ENCODE measurements around the gene RREB1.
"Not testable (repeated sequence)": the region's sequence is repeated elsewhere in the genome, so short reads cannot be mapped to it uniquely, and the experiment has no call there.

The RREB1 gene

GRCh38 chr6:7155871-7156579, 48.3 kb downstream of the RREB1 start:
- WGBS (ENCODE audit: insufficient coverage) = 74% methylated on average over 2 of the region's 7 CpGs
- DNase-seq = no peak
- H3K27me3 ChIP-seq (replicated peaks in 2 of 5; ENCODE audit: control insufficient read depth in 4 of 5, insufficient read depth in 5 of 5, low read length in 4 of 5) = no peaks in the 10 kb centered on the region

GRCh38 chr6:7156643-7157278, 49.0 kb downstream of the RREB1 start:
- Histone ChIP-seq H3K27ac (ENCODE audit: insufficient read depth in 1 of 2, low read depth in 1 of 2, low read length in 2 of 2, poor library complexity in 1 of 2, severe bottlenecking in 2 of 2) (peak overlapping the region; percentile 52 to 78), H3K4me3 (ENCODE audit: control insufficient read depth in 1 of 7, extremely low read depth in 1 of 7, insufficient read depth in 4 of 7, low read depth in 2 of 7, low read length in 6 of 7) (no peak overlapping the region), H3K36me3 (ENCODE audit: control insufficient read depth in 4 of 4, insufficient read depth in 4 of 4, low read length in 3 of 4) (peaks cover 0 to 38% (median 4%) of the 10 kb centered on the region in 4 experiments), H3K9me3 (ENCODE audit: control extremely low read depth in 1 of 5, control insufficient read depth in 4 of 5, insufficient read depth in 2 of 5, low read depth in 1 of 5, low read length in 4 of 5) (no peaks in the 10 kb centered on the region), H3K27me3 (replicated peaks in 2 of 5; ENCODE audit: control insufficient read depth in 4 of 5, insufficient read depth in 5 of 5, low read length in 4 of 5) (no peaks in the 10 kb centered on the region), H3K4me1 (ENCODE audit: control extremely low read depth in 1 of 4, control insufficient read depth in 4 of 4, insufficient read depth in 4 of 4, low read length in 3 of 4) (peaks cover 12 to 89% (median 40%) of the 10 kb centered on the region in 4 experiments)
- ChIA-PET CTCF (interaction anchor here (1.0 to 2.8 kb wide), 4 partner anchors 10 to 61 kb away, joined by 3 to 8 read pairs (median 3); no protein-coding TSS in a partner anchor), POLR2A (no interaction called here)
- DNase-seq = no peak
- 86% methylated on average over 5 of the region's 11 CpGs for WGBS (ENCODE audit: insufficient coverage)

More at GRCh38 chr6:7155871-7156579, 48.3 kb downstream of the RREB1 start:
- peak overlapping the region; percentile 78 to 87 for H3K27ac ChIP-seq (ENCODE audit: insufficient read depth in 1 of 2, low read depth in 1 of 2, low read length in 2 of 2, poor library complexity in 1 of 2, severe bottlenecking in 2 of 2)
- peak overlapping the region in 1 of 7 experiments; percentile 33 for H3K4me3 ChIP-seq (ENCODE audit: control insufficient read depth in 1 of 7, extremely low read depth in 1 of 7, insufficient read depth in 4 of 7, low read depth in 2 of 7, low read length in 6 of 7)
- H3K4me1 ChIP-seq (ENCODE audit: control extremely low read depth in 1 of 4, control insufficient read depth in 4 of 4, insufficient read depth in 4 of 4, low read length in 3 of 4) = peaks cover 15 to 89% (median 45%) of the 10 kb centered on the region in 4 experiments
- no peaks in the 10 kb centered on the region for H3K9me3 ChIP-seq (ENCODE audit: control extremely low read depth in 1 of 5, control insufficient read depth in 4 of 5, insufficient read depth in 2 of 5, low read depth in 1 of 5, low read length in 4 of 5)
- peaks cover 0 to 35% (median 3%) of the 10 kb centered on the region in 4 experiments for H3K36me3 ChIP-seq (ENCODE audit: control insufficient read depth in 4 of 4, insufficient read depth in 4 of 4, low read length in 3 of 4)
- ChIA-PET CTCF (interaction anchor here (0.9 to 2.8 kb wide), 7 partner anchors 9 to 87 kb away, joined by 3 to 8 read pairs (median 3); no protein-coding TSS in a partner anchor), POLR2A (no interaction called here)

DNA sequence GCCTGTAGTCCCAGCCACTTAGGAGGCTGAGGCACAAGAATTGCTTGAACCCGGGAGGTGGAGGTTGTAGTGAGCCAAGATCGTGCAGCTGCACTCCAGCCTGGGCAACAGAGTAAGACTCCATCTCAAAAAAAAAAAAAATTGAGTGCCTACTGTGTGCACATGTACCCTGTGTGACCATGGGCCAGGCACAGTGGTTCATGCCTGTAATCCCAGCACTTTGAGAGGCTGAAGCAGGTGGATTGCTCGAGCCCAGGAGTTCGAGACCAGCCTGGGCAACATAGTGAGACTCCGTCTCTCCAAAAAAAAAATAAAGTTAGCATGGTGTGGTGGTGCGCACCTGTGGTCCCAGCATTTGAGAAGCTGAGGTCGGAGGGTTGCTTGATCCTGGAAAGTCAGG, 49.5 kb downstream of the RREB1 start:
- peaks cover 0 to 43% (median 4%) of the 10 kb centered on the region in 4 experiments for H3K36me3 ChIP-seq (ENCODE audit: control insufficient read depth in 4 of 4, insufficient read depth in 4 of 4, low read length in 3 of 4)
- CTCF ChIA-PET = interaction anchor here (1.3 to 2.8 kb wide), 2 partner anchors 10 to 11 kb away, joined by 3 to 8 read pairs; no protein-coding TSS in a partner anchor
- 91% methylated on average over 7 of the region's 7 CpGs for WGBS (ENCODE audit: insufficient coverage)
- H3K27me3 ChIP-seq (replicated peaks in 2 of 5; ENCODE audit: control insufficient read depth in 4 of 5, insufficient read depth in 5 of 5, low read length in 4 of 5); DNase-seq; H3K27ac ChIP-seq (ENCODE audit: insufficient read depth in 1 of 2, low read depth in 1 of 2, low read length in 2 of 2, poor library complexity in 1 of 2, severe bottlenecking in 2 of 2); H3K9me3 ChIP-seq (ENCODE audit: control extremely low read depth in 1 of 5, control insufficient read depth in 4 of 5, insufficient read depth in 2 of 5, low read depth in 1 of 5, low read length in 4 of 5); H3K4me3 ChIP-seq (ENCODE audit: control insufficient read depth in 1 of 7, extremely low read depth in 1 of 7, insufficient read depth in 4 of 7, low read depth in 2 of 7, low read length in 6 of 7); POLR2A ChIA-PET: not testable (repeated sequence)
- H3K4me1 ChIP-seq (ENCODE audit: control extremely low read depth in 1 of 4, control insufficient read depth in 4 of 4, insufficient read depth in 4 of 4, low read length in 3 of 4) = peaks cover 12 to 88% (median 39%) of the 10 kb centered on the region in 4 experiments

DNA sequence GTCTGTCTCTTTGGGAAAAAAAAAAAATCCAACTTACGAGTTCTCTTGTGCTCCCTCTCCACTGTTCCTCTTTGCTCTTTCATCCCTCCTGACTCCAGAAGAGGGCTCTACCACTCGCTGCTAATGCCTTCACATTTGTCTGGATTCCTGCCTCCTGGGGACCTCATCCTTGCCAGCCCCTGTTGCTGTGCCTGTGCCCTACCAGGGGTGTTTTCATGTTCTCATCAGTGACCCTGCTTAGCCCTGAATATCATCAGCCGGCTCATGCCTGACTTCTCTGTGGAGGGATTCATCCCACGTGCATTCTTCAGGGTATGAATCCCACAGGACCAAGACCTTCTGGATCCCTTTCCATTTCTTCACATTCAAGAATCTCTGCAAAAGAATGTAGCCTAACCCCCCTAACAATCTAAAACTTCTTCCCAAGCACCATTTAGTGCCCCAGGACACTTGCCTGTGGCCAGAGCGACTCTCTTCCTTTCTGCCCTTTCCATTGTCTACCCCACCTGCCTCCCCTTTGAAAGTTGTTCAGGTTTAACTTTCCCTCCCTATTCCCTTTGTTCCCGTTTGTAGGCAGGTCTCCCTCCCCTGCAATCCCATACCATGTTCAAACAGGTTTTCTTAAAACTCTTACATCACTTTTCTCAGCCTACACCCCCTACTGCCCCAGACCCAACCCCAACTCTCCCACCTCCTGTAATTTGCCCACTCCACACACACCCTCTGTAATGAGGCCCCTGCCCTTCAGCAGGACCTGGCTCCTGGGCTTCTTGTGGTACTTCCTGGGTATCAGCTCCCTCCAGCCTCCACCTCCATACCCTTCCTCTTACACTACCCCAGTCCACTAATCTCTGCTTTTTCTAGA, 50.2 kb downstream of the RREB1 start:
- DNase-seq = no peak
- POLR2A ChIA-PET = no interaction called here
- Histone ChIP-seq H3K27ac (ENCODE audit: insufficient read depth in 1 of 2, low read depth in 1 of 2, low read length in 2 of 2, poor library complexity in 1 of 2, severe bottlenecking in 2 of 2) (no peak overlapping the region), H3K4me1 (ENCODE audit: control extremely low read depth in 1 of 4, control insufficient read depth in 4 of 4, insufficient read depth in 4 of 4, low read length in 3 of 4) (peaks cover 12 to 88% (median 37%) of the 10 kb centered on the region in 4 experiments), H3K9me3 (ENCODE audit: control extremely low read depth in 1 of 5, control insufficient read depth in 4 of 5, insufficient read depth in 2 of 5, low read depth in 1 of 5, low read length in 4 of 5) (no peaks in the 10 kb centered on the region), H3K27me3 (replicated peaks in 2 of 5; ENCODE audit: control insufficient read depth in 4 of 5, insufficient read depth in 5 of 5, low read length in 4 of 5) (no peaks in the 10 kb centered on the region), H3K36me3 (ENCODE audit: control insufficient read depth in 4 of 4, insufficient read depth in 4 of 4, low read length in 3 of 4) (peaks cover 0 to 43% (median 4%) of the 10 kb centered on the region in 4 experiments), H3K4me3 (ENCODE audit: control insufficient read depth in 1 of 7, extremely low read depth in 1 of 7, insufficient read depth in 4 of 7, low read depth in 2 of 7, low read length in 6 of 7) (no peak overlapping the region)
- WGBS (ENCODE audit: insufficient coverage) = 91% methylated on average over 6 of the region's 6 CpGs
- CTCF ChIA-PET = interaction anchor here (1.2 to 1.3 kb wide), 3 partner anchors 9 to 11 kb away, joined by 3 read pairs; no protein-coding TSS in a partner anchor

DNA sequence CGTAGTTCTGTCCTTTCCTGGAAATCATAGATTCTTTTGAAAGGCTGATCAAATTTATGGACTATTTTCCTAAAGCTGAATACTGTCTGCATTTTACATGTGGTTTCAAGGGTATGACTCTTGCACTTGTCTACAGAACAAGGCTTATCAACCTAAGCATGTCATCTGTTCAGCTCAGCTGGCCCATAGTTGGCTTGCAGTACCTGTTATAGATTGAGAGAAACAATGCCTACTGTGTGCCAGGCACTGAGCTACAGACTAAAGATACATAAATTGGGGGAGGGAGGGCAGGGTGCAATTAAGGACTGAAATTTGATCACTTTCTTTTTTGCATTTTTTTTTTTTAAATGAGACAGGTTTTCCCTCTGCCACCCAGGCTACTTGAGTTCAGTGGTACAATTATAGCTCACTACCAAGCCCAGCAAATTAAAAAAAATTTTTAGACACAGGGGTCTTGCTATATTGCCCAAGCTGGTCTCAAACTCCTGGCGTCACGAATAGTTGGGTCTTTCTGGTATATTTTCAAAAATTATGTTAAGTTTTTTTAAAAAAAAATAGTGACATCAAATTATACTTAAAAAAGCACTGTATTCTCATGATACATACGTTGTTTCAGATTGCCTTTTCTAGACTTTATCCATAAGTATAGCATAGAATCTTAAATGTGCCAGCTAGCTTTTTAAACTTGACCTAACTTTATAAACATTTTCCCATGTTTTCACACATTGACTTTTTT, 52.2 kb downstream of the RREB1 start:
- H3K36me3 ChIP-seq (ENCODE audit: control insufficient read depth in 4 of 4, insufficient read depth in 4 of 4, low read length in 3 of 4) = peaks cover 2 to 53% (median 4%) of the 10 kb centered on the region in 4 experiments
- no peaks in the 10 kb centered on the region for H3K9me3 ChIP-seq (ENCODE audit: control extremely low read depth in 1 of 5, control insufficient read depth in 4 of 5, insufficient read depth in 2 of 5, low read depth in 1 of 5, low read length in 4 of 5)
- DNase-seq = no peak
- H3K27me3 ChIP-seq (replicated peaks in 2 of 5; ENCODE audit: control insufficient read depth in 4 of 5, insufficient read depth in 5 of 5, low read length in 4 of 5) = no peaks in the 10 kb centered on the region
- ChIA-PET POLR2A (no interaction called here), CTCF (interaction anchor here (0.6 to 1.1 kb wide), 2 partner anchors 10 to 21 kb away, joined by 3 to 5 read pairs; no protein-coding TSS in a partner anchor)
- peaks cover 23 to 86% (median 35%) of the 10 kb centered on the region in 4 experiments for H3K4me1 ChIP-seq (ENCODE audit: control extremely low read depth in 1 of 4, control insufficient read depth in 4 of 4, insufficient read depth in 4 of 4, low read length in 3 of 4)
- 81% methylated on average over 2 of the region's 4 CpGs for WGBS (ENCODE audit: insufficient coverage)
- H3K4me3 ChIP-seq (ENCODE audit: control insufficient read depth in 1 of 7, extremely low read depth in 1 of 7, insufficient read depth in 4 of 7, low read depth in 2 of 7, low read length in 6 of 7) = no peak overlapping the region
- H3K27ac ChIP-seq (ENCODE audit: insufficient read depth in 1 of 2, low read depth in 1 of 2, low read length in 2 of 2, poor library complexity in 1 of 2, severe bottlenecking in 2 of 2) = no peak overlapping the region

GRCh38 chr6:7161253-7161623, 53.5 kb downstream of the RREB1 start:
- CTCF ChIA-PET = no interaction called here
- H3K36me3 ChIP-seq (ENCODE audit: control insufficient read depth in 4 of 4, insufficient read depth in 4 of 4, low read length in 3 of 4) = peaks cover 2 to 61% (median 4%) of the 10 kb centered on the region in 4 experiments
- H3K4me1 ChIP-seq (ENCODE audit: control extremely low read depth in 1 of 4, control insufficient read depth in 4 of 4, insufficient read depth in 4 of 4, low read length in 3 of 4) = peaks cover 17 to 85% (median 34%) of the 10 kb centered on the region in 4 experiments
- no peaks in the 10 kb centered on the region for H3K9me3 ChIP-seq (ENCODE audit: control extremely low read depth in 1 of 5, control insufficient read depth in 4 of 5, insufficient read depth in 2 of 5, low read depth in 1 of 5, low read length in 4 of 5)
- POLR2A ChIA-PET = interaction anchor here (0.6 kb wide), 1 partner anchor 21 kb away, joined by 4 read pairs; no protein-coding TSS in a partner anchor
- DNase-seq = no peak
- no peaks in the 10 kb centered on the region for H3K27me3 ChIP-seq (replicated peaks in 2 of 5; ENCODE audit: control insufficient read depth in 4 of 5, insufficient read depth in 5 of 5, low read length in 4 of 5)
- no peak overlapping the region for H3K4me3 ChIP-seq (ENCODE audit: control insufficient read depth in 1 of 7, extremely low read depth in 1 of 7, insufficient read depth in 4 of 7, low read depth in 2 of 7, low read length in 6 of 7)
- no peak overlapping the region for H3K27ac ChIP-seq (ENCODE audit: insufficient read depth in 1 of 2, low read depth in 1 of 2, low read length in 2 of 2, poor library complexity in 1 of 2, severe bottlenecking in 2 of 2)

All from common myeloid progenitor, CD34-positive (primary cell).